Measurements from ENCODE around the gene MTFR1L.

Gene MTFR1L

DNA sequence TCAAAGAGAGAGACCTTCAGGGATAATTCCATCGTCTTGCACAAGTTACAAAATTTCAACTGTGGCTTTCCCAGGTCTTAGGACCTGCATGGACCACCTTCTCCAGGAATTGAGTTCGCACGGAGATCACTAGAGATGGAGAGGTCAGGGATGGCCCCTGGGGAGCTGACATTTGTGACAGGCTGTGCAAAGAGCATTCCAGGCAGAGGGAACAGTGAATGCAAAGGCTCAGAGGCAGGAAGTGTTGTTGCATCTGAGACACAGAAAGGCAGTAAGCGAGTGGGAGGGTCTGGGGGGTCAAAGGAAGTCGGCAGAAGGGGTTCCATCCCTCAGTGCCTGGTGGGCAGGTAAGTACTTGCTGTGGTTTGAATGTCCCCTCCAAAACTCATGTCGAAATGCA lies 29.3 kb upstream of the MTFR1L start:
- DNase-seq, result no peak

GRCh38 chr1:25792115-25792514 lies 27.6 kb upstream of the MTFR1L start:
- H3K4me1 ChIP-seq (ENCODE audit: control insufficient read depth, insufficient read depth, low read length, poor library complexity, severe bottlenecking), result peaks cover 10% of the 10 kb centered on the region
- H3K36me3 ChIP-seq (ENCODE audit: control insufficient read depth, insufficient read depth, low read length), result peaks cover 3% of the 10 kb centered on the region
- no peak for DNase-seq
- H3K9me3 ChIP-seq (ENCODE audit: control insufficient read depth, low read length), result no peaks in the 10 kb centered on the region
- no peak overlapping the region for H3K4me3 ChIP-seq (ENCODE audit: insufficient read depth, low read depth, low read length, poor library complexity, severe bottlenecking)
- no peak overlapping the region for H3K27ac ChIP-seq (ENCODE audit: insufficient read depth, low read length, poor library complexity, severe bottlenecking)
- H3K27me3 ChIP-seq (replicated peaks; ENCODE audit: control insufficient read depth, insufficient read depth, low read length, poor library complexity, severe bottlenecking), result no peaks in the 10 kb centered on the region

More for the DNA sequence above, 29.3 kb upstream of the MTFR1L start:
- Histone ChIP-seq H3K4me1 (ENCODE audit: control insufficient read depth, insufficient read depth, low read length, poor library complexity, severe bottlenecking) (no peaks in the 10 kb centered on the region), H3K36me3 (ENCODE audit: control insufficient read depth, insufficient read depth, low read length) (peaks cover 10% of the 10 kb centered on the region), H3K9me3 (ENCODE audit: control insufficient read depth, low read length) (no peaks in the 10 kb centered on the region), H3K27ac (ENCODE audit: insufficient read depth, low read length, poor library complexity, severe bottlenecking) (no peak overlapping the region), H3K4me3 (ENCODE audit: insufficient read depth, low read depth, low read length, poor library complexity, severe bottlenecking) (no peak overlapping the region), H3K27me3 (replicated peaks; ENCODE audit: control insufficient read depth, insufficient read depth, low read length, poor library complexity, severe bottlenecking) (no peaks in the 10 kb centered on the region)

- Histone ChIP-seq H3K27me3 (replicated peaks; ENCODE audit: control insufficient read depth, insufficient read depth, low read length, poor library complexity, severe bottlenecking) (no peaks in the 10 kb centered on the region), H3K36me3 (ENCODE audit: control insufficient read depth, insufficient read depth, low read length) (no peaks in the 10 kb centered on the region), H3K27ac (ENCODE audit: insufficient read depth, low read length, poor library complexity, severe bottlenecking) (no peak overlapping the region), H3K4me3 (ENCODE audit: insufficient read depth, low read depth, low read length, poor library complexity, severe bottlenecking) (no peak overlapping the region), H3K9me3 (ENCODE audit: control insufficient read depth, low read length) (no peaks in the 10 kb centered on the region), H3K4me1 (ENCODE audit: control insufficient read depth, insufficient read depth, low read length, poor library complexity, severe bottlenecking) (peaks cover 20% of the 10 kb centered on the region)
- no peak for DNase-seq
Measured at GRCh38 chr1:25793585-25794170, 26.1 kb upstream of the MTFR1L start.

DNA sequence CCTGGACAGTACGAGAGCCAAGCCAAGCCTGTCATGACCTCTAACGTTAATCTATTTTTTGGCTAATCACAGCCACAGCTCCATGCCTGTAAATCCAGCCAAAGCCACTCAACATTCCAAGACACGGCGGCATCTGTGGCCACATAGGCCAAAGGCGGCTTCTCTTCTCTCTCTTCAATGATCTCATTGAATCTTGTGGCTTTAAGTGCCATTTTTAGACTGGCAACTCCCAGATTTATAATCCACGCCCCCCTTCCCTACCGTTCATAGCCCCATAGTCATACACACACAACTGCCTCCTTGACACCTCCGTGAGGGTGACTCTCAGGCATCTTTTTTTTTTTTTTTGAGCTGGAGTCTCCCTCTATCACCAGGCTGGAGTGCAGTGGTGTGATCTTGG lies 25.4 kb upstream of the MTFR1L start:
- Histone ChIP-seq H3K27ac (ENCODE audit: insufficient read depth, low read length, poor library complexity, severe bottlenecking) (no peak overlapping the region), H3K27me3 (replicated peaks; ENCODE audit: control insufficient read depth, insufficient read depth, low read length, poor library complexity, severe bottlenecking) (no peaks in the 10 kb centered on the region), H3K36me3 (ENCODE audit: control insufficient read depth, insufficient read depth, low read length) (no peaks in the 10 kb centered on the region), H3K4me3 (ENCODE audit: insufficient read depth, low read depth, low read length, poor library complexity, severe bottlenecking) (no peak overlapping the region), H3K9me3 (ENCODE audit: control insufficient read depth, low read length) (no peaks in the 10 kb centered on the region), H3K4me1 (ENCODE audit: control insufficient read depth, insufficient read depth, low read length, poor library complexity, severe bottlenecking) (peaks cover 21% of the 10 kb centered on the region)
- DNase-seq, result no peak

GRCh38 chr1:25795211-25795610 lies 24.5 kb upstream of the MTFR1L start:
- H3K9me3 ChIP-seq (ENCODE audit: control insufficient read depth, low read length), result no peaks in the 10 kb centered on the region
- peaks cover 26% of the 10 kb centered on the region for H3K4me1 ChIP-seq (ENCODE audit: control insufficient read depth, insufficient read depth, low read length, poor library complexity, severe bottlenecking)
- no peak for DNase-seq
- H3K36me3 ChIP-seq (ENCODE audit: control insufficient read depth, insufficient read depth, low read length), result no peaks in the 10 kb centered on the region
- H3K27ac ChIP-seq (ENCODE audit: insufficient read depth, low read length, poor library complexity, severe bottlenecking), result no peak overlapping the region
- no peak overlapping the region for H3K4me3 ChIP-seq (ENCODE audit: insufficient read depth, low read depth, low read length, poor library complexity, severe bottlenecking)
- no peaks in the 10 kb centered on the region for H3K27me3 ChIP-seq (replicated peaks; ENCODE audit: control insufficient read depth, insufficient read depth, low read length, poor library complexity, severe bottlenecking)

DNA sequence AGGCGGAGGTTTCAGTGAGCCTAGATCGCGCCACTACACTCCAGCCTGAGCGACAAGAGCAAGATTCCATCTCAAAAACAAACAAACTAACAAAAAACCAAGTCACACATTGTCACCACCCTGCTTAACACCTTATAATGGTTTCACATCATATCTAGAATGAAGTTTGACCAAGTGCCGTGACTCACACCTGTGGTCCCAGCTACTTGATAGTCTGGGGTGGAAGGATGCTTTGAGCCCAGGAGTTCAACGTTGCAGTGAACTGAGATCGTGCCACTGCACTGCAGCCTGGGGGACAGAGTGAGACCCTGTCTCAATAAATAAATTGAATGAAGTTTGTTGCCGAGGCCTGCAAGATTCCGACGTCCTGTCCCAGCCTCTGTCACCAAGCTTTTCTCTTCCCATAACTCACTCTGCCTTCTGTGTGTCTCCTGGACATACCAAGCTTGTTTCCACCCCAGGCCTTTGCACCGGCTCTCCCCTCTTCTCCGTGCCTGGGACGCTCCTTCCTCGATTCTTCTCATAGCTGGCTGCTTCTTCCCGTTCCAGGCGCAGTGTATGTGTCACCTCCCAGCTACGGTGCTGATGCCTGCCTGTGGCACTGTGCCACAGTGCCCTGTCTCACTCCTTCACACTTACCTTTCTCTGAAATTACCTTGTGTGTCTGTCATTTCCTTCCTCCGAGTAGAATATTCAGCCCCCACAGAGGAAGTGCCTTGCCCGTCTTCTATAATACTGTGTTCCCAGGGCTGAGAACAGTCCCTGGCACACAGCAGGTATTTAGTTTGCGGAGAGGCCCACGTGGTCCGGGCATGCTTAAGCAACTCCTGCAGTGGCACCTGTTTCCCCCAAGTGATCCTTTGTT lies 23.6 kb upstream of the MTFR1L start:
- Histone ChIP-seq H3K4me3 (ENCODE audit: insufficient read depth, low read depth, low read length, poor library complexity, severe bottlenecking) (no peak overlapping the region), H3K4me1 (ENCODE audit: control insufficient read depth, insufficient read depth, low read length, poor library complexity, severe bottlenecking) (peaks cover 33% of the 10 kb centered on the region), H3K27me3 (replicated peaks; ENCODE audit: control insufficient read depth, insufficient read depth, low read length, poor library complexity, severe bottlenecking) (no peaks in the 10 kb centered on the region), H3K9me3 (ENCODE audit: control insufficient read depth, low read length) (no peaks in the 10 kb centered on the region), H3K36me3 (ENCODE audit: control insufficient read depth, insufficient read depth, low read length) (no peaks in the 10 kb centered on the region), H3K27ac (ENCODE audit: insufficient read depth, low read length, poor library complexity, severe bottlenecking) (peak overlapping the region; percentile 40)
- DNase-seq, result peak in 1 of 3 donors; percentile 42

DNA sequence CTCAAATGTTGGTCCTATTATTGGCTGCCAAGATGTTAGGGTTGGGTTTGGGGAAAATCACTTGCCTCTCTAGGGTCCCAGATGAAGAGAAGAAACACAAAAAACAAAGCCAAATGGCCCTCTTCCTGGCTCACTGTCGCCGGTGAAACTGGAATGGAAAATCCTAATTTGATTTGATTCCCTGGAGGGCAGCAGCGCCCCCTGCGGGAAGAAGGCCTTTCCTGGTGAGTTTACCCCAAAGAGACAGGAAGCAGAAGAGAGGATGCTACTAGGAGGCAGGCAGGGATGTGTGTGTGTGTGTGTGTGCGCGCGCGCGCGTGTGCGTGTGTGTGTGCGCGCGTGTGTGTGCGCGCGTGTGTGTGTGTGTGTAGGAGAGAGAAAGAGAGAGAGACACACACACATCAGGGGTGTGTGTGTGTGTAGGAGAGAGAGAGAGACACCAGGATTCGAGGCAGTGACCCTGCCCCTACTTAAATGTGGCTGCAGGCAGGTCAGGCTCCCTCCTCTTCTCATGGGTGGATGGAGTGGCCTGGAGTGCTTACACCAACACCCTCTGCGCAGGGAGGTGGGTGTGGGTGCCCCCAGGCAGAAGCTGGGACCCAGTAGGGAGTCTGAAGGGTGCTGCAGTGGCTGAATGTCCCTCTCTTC lies 22.8 kb upstream of the MTFR1L start:
- Histone ChIP-seq H3K27ac (ENCODE audit: insufficient read depth, low read length, poor library complexity, severe bottlenecking) (peak overlapping the region; percentile 40), H3K9me3 (ENCODE audit: control insufficient read depth, low read length) (no peaks in the 10 kb centered on the region), H3K27me3 (replicated peaks; ENCODE audit: control insufficient read depth, insufficient read depth, low read length, poor library complexity, severe bottlenecking) (no peaks in the 10 kb centered on the region), H3K36me3 (ENCODE audit: control insufficient read depth, insufficient read depth, low read length) (no peaks in the 10 kb centered on the region), H3K4me1 (ENCODE audit: control insufficient read depth, insufficient read depth, low read length, poor library complexity, severe bottlenecking) (peaks cover 33% of the 10 kb centered on the region), H3K4me3 (ENCODE audit: insufficient read depth, low read depth, low read length, poor library complexity, severe bottlenecking) (no peak overlapping the region)
- peak; percentile 58 to 74 (median 66) for DNase-seq

GRCh38 chr1:25797939-25798338 lies 21.8 kb upstream of the MTFR1L start:
- Histone ChIP-seq H3K27me3 (replicated peaks; ENCODE audit: control insufficient read depth, insufficient read depth, low read length, poor library complexity, severe bottlenecking) (no peaks in the 10 kb centered on the region), H3K36me3 (ENCODE audit: control insufficient read depth, insufficient read depth, low read length) (no peaks in the 10 kb centered on the region), H3K4me3 (ENCODE audit: insufficient read depth, low read depth, low read length, poor library complexity, severe bottlenecking) (no peak overlapping the region), H3K27ac (ENCODE audit: insufficient read depth, low read length, poor library complexity, severe bottlenecking) (no peak overlapping the region), H3K9me3 (ENCODE audit: control insufficient read depth, low read length) (no peaks in the 10 kb centered on the region), H3K4me1 (ENCODE audit: control insufficient read depth, insufficient read depth, low read length, poor library complexity, severe bottlenecking) (peaks cover 33% of the 10 kb centered on the region)
- no peak for DNase-seq

- H3K36me3 ChIP-seq (ENCODE audit: control insufficient read depth, insufficient read depth, low read length), result no peaks in the 10 kb centered on the region
- H3K4me1 ChIP-seq (ENCODE audit: control insufficient read depth, insufficient read depth, low read length, poor library complexity, severe bottlenecking), result peaks cover 33% of the 10 kb centered on the region
- no peaks in the 10 kb centered on the region for H3K9me3 ChIP-seq (ENCODE audit: control insufficient read depth, low read length)
- no peaks in the 10 kb centered on the region for H3K27me3 ChIP-seq (replicated peaks; ENCODE audit: control insufficient read depth, insufficient read depth, low read length, poor library complexity, severe bottlenecking)
- DNase-seq, result no peak
- no peak overlapping the region for H3K4me3 ChIP-seq (ENCODE audit: insufficient read depth, low read depth, low read length, poor library complexity, severe bottlenecking)
- H3K27ac ChIP-seq (ENCODE audit: insufficient read depth, low read length, poor library complexity, severe bottlenecking), result peak overlapping the region; percentile 35
Measured at GRCh38 chr1:25798666-25799351, 20.9 kb upstream of the MTFR1L start.

All from effector memory CD4-positive, alpha-beta T cell (primary cell).